ENCODE results near the gene CCNY.

Gene CCNY

DNA sequence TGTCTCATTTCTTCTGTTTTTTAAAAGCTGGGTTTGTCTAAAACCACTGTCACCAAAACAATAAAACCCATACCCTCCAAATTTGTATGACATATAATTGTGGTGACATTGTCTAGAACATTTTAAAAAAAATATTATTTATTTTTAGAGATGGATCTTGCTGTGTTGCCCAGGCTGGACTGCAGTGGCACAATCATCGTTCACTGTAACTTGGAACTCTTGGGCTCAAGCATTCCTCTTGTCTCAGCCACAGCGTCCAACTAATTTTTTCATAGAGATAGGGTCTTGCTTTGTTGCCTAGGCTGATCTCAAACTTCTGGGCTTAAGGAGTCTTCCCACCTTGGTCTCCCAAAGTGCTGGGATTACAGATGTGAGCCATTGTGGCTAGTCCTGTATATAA lies 116.5 kb downstream of the CCNY start:
- no peak for DNase-seq (ENCODE audit: insufficient read length, low spot score)
- no peak for TF ChIP-seq TAF1 (IDR thresholded peaks at IDR 0.05; ENCODE audit: low read depth, low read length)
- TF ChIP-seq POLR2AphosphoS5 (IDR thresholded peaks at IDR 0.05; ENCODE audit: low read depth, low read length): no peak
- TF ChIP-seq PAX5 (IDR thresholded peaks at IDR 0.05; ENCODE audit: insufficient read depth, low read length, severe bottlenecking): no peak
- TF ChIP-seq POLR2A (IDR thresholded peaks at IDR 0.05; ENCODE audit: low read depth, low read length): no peak
- TF ChIP-seq POU2F2 (IDR thresholded peaks at IDR 0.05; ENCODE audit: low read depth, low read length): no peak
- TF ChIP-seq SPI1 (IDR thresholded peaks at IDR 0.05; ENCODE audit: low read depth, low read length): no peak
- FAIRE-seq: no peak

DNA sequence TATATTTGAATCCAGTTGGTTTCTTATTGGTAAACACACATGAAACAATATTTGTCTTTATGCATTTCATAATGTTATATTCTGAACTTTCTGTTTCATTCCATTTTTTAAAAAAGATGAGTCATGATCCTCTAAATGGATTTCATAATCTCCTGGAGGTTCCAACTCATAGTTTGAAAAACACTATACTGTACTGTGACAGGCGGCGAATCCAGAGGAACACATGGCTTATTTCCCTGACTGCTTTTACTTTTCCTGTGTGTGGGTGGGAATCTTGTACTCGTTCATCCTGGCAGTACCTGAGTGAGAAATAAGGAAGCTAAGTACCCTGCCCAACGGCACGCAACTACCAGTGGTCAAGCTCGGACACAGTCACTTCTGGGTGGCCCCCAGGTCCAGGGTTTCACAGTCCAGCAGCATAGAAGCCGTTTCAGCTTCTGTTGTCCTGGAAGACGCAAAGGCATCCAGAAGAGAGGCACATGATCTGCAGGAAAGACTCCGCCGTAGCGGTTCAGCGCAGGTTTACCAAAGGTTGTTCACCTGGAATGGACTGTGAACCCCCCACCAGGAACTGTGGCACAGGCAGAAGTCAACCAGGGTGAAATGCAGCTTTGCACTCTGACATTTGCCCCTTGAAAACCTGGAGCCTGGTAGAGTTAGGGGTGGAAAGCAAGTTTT lies 117.7 kb downstream of the CCNY start:
- FAIRE-seq (no peak), DNase-seq (ENCODE audit: insufficient read length, low spot score) (no peak)
- TF ChIP-seq SPI1 (IDR thresholded peaks at IDR 0.05; ENCODE audit: low read depth, low read length) (no peak), TAF1 (IDR thresholded peaks at IDR 0.05; ENCODE audit: low read depth, low read length) (no peak), POU2F2 (IDR thresholded peaks at IDR 0.05; ENCODE audit: low read depth, low read length) (no peak), POLR2AphosphoS5 (IDR thresholded peaks at IDR 0.05; ENCODE audit: low read depth, low read length) (no peak), PAX5 (IDR thresholded peaks at IDR 0.05; ENCODE audit: insufficient read depth, low read length, severe bottlenecking) (no peak), POLR2A (IDR thresholded peaks at IDR 0.05; ENCODE audit: low read depth, low read length) (no peak)

DNA sequence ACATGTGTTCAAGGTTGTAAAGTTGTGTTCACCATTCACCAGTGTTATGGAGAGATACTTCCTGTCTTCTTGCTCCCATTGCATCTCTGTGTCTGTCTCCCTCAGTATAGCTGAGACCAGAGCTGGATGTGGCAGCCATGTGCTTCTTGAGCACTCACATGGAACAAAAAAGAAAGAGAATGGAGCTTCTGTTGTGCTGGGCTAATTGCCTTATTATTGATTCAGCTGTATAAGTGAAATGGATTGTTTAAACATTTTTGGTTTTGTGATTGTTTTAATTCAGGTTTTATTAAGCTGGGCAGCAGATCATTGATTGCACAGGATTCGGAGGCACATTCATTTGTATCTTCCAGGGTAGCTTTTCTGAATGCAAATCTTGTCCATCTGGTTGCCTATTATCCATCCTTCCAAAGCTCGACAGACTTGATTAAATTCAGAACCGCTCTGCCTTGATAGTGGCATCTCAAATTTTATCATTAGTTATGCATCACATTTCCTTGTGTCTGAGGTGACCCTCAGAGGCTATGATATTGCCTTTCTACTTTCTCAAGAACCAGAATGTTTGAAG lies 119.9 kb downstream of the CCNY start:
- FAIRE-seq: no peak
- no peak for DNase-seq (ENCODE audit: insufficient read length, low spot score)
- TF ChIP-seq SPI1 (IDR thresholded peaks at IDR 0.05; ENCODE audit: low read depth, low read length) (no peak), POU2F2 (IDR thresholded peaks at IDR 0.05; ENCODE audit: low read depth, low read length) (no peak), PAX5 (IDR thresholded peaks at IDR 0.05; ENCODE audit: insufficient read depth, low read length, severe bottlenecking) (no peak), TAF1 (IDR thresholded peaks at IDR 0.05; ENCODE audit: low read depth, low read length) (no peak)

DNA sequence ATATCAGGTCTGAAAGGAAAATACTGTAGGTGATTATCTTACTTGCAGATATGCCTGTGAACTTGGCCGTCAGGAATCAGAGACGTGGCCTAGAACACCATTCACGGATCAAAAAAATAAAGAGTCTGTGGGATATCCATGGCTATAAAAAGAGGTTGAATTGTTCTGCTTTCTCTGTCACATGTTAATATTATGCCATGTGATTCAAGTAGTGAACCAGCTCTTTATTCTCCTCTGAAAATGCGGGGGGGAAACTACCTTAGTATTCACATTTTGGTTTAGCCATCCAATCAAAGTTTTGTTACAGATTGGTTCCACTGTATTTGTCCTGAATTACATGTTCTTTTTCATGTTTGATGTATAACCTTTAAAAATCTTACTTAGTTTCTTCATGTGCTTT lies 120.5 kb downstream of the CCNY start:
- TF ChIP-seq POLR2AphosphoS5 (IDR thresholded peaks at IDR 0.05; ENCODE audit: low read depth, low read length) (no peak), POLR2A (IDR thresholded peaks at IDR 0.05; ENCODE audit: low read depth, low read length) (no peak), TAF1 (IDR thresholded peaks at IDR 0.05; ENCODE audit: low read depth, low read length) (no peak), POU2F2 (IDR thresholded peaks at IDR 0.05; ENCODE audit: low read depth, low read length) (no peak), PAX5 (IDR thresholded peaks at IDR 0.05; ENCODE audit: insufficient read depth, low read length, severe bottlenecking) (no peak), SPI1 (IDR thresholded peaks at IDR 0.05; ENCODE audit: low read depth, low read length) (no peak)
- FAIRE-seq: no peak

DNA sequence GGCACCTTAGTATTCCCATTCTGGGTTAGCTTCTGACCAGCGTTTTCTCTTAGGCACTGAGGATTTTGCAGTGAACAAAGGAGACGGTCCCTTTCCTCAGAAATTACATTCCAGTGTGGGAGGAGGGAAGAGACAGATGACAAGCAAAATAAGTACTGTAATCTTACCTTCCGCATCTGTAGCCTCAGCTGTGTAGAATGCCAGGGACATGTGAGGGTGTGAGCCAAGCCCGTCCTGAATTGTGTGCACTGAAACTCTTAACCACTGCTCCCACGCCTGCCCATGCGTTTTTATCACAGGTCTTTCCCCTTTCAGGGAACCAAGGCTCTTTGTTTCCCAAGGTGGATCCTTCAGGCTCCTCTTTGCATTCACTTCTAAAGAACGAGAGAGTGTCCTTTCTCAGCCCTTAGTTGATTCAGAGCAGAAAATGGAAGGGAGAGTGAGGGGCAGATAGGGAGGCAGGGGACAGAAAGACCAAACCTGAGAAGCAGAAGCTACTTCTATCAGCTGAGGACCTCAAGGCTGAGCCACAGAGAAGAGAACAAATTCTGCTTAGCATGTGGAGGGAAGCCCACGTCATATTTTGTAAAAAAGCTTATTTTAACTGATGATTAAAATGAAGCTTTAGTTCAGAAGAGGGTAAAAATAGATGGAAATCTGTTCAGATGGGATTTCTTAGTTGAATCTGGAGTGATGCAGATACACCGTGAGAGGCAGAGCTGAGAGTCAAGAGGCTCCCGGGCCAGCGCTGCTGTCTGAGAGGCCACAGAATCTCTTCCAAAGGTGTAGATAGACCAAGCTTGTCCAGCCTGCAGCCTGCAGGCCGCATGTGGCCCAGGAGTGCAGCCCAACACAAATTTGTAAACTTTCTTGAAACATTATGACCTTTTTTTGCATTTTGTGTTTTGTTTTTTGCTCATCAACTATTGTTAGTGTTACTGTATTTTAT lies 122.5 kb downstream of the CCNY start:
- no peak for FAIRE-seq
- TF ChIP-seq TAF1 (IDR thresholded peaks at IDR 0.05; ENCODE audit: low read depth, low read length): no peak
- no peak for DNase-seq (ENCODE audit: insufficient read length, low spot score)

More for the DNA sequence above, 120.5 kb downstream of the CCNY start:
- DNase-seq (ENCODE audit: insufficient read length, low spot score): no peak

DNA sequence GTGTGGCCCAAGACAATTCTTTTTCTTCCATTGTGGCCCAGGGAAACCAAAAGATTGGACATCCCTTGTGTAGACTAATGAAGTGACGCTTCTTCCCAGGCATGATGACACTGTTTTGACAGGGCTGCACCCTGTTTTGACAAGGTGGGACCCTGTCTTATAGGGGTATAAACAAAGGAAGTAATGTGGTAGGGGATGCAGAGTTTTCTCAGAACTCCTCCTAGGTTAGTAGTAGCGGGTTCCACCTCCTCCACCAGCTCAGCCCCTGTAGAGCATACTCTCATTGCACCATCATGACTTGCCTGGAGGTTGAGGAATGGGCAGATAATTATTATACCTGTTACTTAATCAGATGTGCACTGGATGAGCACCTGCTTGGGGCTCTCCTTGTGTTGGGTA lies 123.1 kb downstream of the CCNY start:
- FAIRE-seq: no peak
- no peak for DNase-seq (ENCODE audit: insufficient read length, low spot score)
- no peak for TF ChIP-seq POLR2A (IDR thresholded peaks at IDR 0.05; ENCODE audit: low read depth, low read length)
- TF ChIP-seq SPI1 (IDR thresholded peaks at IDR 0.05; ENCODE audit: low read depth, low read length): no peak
- no peak for TF ChIP-seq TAF1 (IDR thresholded peaks at IDR 0.05; ENCODE audit: low read depth, low read length)
- no peak for TF ChIP-seq POU2F2 (IDR thresholded peaks at IDR 0.05; ENCODE audit: low read depth, low read length)
- TF ChIP-seq PAX5 (IDR thresholded peaks at IDR 0.05; ENCODE audit: insufficient read depth, low read length, severe bottlenecking): no peak
- no peak for TF ChIP-seq POLR2AphosphoS5 (IDR thresholded peaks at IDR 0.05; ENCODE audit: low read depth, low read length)

DNA sequence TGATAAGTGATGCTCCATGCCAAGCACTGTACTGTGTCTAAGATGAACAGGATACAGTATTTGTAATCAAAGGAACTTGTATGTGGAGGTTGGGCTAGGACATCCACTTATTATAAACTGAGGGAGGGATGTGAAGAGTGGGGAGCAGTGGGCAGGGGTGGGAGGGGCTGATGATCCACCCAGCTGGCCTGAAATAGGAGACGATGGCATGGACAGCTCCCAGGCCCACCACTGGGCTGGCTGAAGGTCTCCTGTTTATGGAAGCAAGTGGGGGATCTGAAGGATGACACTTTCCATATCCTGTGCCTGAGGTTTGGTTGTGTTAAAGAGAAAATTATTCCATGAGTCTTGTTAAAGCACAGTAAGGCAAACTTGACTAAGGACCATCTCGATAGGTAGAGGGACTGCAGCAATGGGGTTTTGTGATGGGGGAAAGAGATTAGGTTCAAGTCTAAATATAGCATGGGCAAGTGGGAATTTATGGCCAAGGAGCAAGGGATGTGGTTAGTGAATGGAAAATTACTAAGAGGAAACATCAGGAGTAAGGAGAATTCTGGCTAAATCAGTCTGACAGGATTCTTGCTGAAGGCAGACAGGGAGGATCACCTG lies 124.6 kb downstream of the CCNY start:
- no peak for FAIRE-seq
- no peak for DNase-seq (ENCODE audit: insufficient read length, low spot score)
- TF ChIP-seq SPI1 (IDR thresholded peaks at IDR 0.05; ENCODE audit: low read depth, low read length): no peak
- no peak for TF ChIP-seq TAF1 (IDR thresholded peaks at IDR 0.05; ENCODE audit: low read depth, low read length)
- no peak for TF ChIP-seq POLR2AphosphoS5 (IDR thresholded peaks at IDR 0.05; ENCODE audit: low read depth, low read length)
- TF ChIP-seq POLR2A (IDR thresholded peaks at IDR 0.05; ENCODE audit: low read depth, low read length): no peak
- no peak for TF ChIP-seq PAX5 (IDR thresholded peaks at IDR 0.05; ENCODE audit: insufficient read depth, low read length, severe bottlenecking)
- no peak for TF ChIP-seq POU2F2 (IDR thresholded peaks at IDR 0.05; ENCODE audit: low read depth, low read length)

DNA sequence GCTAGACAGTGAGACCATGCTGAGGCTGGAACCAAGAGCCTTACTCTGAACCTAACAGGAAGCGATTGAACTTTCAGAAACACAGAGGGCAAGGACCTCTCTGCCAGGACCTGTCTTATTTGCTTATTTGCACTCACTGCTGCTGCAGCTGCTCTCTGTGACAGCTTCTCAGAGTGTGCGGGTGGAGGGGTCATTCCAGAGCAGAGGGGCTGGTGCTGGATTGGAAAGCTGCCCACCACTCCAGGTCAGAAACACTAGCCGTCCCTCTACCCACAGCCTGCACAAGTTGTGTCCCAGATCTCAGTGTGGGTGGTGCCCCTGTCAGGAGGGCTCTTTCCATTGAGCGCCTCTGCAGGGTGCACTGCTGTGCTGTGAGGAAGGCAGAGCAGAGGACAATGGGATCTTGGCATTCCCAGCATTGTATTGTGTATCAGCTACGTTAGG lies 126.2 kb downstream of the CCNY start:
- no peak for TF ChIP-seq POLR2AphosphoS5 (IDR thresholded peaks at IDR 0.05; ENCODE audit: low read depth, low read length)
- TF ChIP-seq SPI1 (IDR thresholded peaks at IDR 0.05; ENCODE audit: low read depth, low read length): no peak
- TF ChIP-seq POLR2A (IDR thresholded peaks at IDR 0.05; ENCODE audit: low read depth, low read length): no peak
- no peak for TF ChIP-seq PAX5 (IDR thresholded peaks at IDR 0.05; ENCODE audit: insufficient read depth, low read length, severe bottlenecking)
- 0 out of 2 replicates have a peak, but pooled peaks have one; percentile 13 for TF ChIP-seq POU2F2 (IDR thresholded peaks at IDR 0.05; ENCODE audit: low read depth, low read length)
- peak; percentile 31 for FAIRE-seq
- no peak for DNase-seq (ENCODE audit: insufficient read length, low spot score)

Data from GM12891 (cell line).